ENCODE measurements around the gene PIGL. TPM values are rescaled to one million over a fixed set of nuclear protein-coding genes. Genes with fewer than 3 reads are reported as not detected.

Gene PIGL
- total and polyA plus RNA-seq, 2 of the 4 experiments (the other 2 are of a cell fraction), result 17.9 to 29.5 TPM

- H4K8ac ChIP-seq (ENCODE audit: low read depth in 2 of 2, low read length in 2 of 2), result no peak overlapping the region
- CTCF ChIA-PET, result no interaction called here
These were observed 26.2 kb upstream of the PIGL start for GRCh38 chr17:16190703-16191360.

More at GRCh38 chr17:16190703-16191360, 26.2 kb upstream of the PIGL start:
- no peak overlapping the region for H2BK20ac ChIP-seq (ENCODE audit: low read depth, low read length)
- TF ChIP-seq POLR2A (IDR thresholded peaks at IDR 0.05; ENCODE audit: low read depth, low read length) (no peak), CEBPB (IDR thresholded peaks at IDR 0.05; ENCODE audit: low read depth, low read length) (no peak), BHLHE40 (IDR thresholded peaks at IDR 0.05; ENCODE audit: low read depth, low read length) (no peak), CTCF (conservative IDR thresholded peaks at IDR 0.05; ENCODE audit: low read depth, low read length) (no peak), CHD1 (IDR thresholded peaks at IDR 0.05; ENCODE audit: low read depth, low read length) (no peak), RAD21 (IDR thresholded peaks at IDR 0.05; ENCODE audit: low read length) (no peak), NFE2L2 (IDR thresholded peaks at IDR 0.05; ENCODE audit: low read depth, low read length) (no peak), MAFK (IDR thresholded peaks at IDR 0.05; ENCODE audit: low read depth, low read length) (no peak), FOS (IDR thresholded peaks at IDR 0.05; ENCODE audit: low read depth, low read length) (no peak), RCOR1 (IDR thresholded peaks at IDR 0.05; ENCODE audit: insufficient replicate concordance, low read length) (no peak), MXI1 (IDR thresholded peaks at IDR 0.05; ENCODE audit: borderline replicate concordance, low read depth, low read length) (no peak), SMC3 (IDR thresholded peaks at IDR 0.05; ENCODE audit: low read depth, low read length) (no peak), RFX5 (IDR thresholded peaks at IDR 0.05; ENCODE audit: low read depth, low read length) (no peak), MAZ (IDR thresholded peaks at IDR 0.05; ENCODE audit: borderline replicate concordance, low read depth, low read length) (no peak)
- TF ChIP-seq, protein P1, sequence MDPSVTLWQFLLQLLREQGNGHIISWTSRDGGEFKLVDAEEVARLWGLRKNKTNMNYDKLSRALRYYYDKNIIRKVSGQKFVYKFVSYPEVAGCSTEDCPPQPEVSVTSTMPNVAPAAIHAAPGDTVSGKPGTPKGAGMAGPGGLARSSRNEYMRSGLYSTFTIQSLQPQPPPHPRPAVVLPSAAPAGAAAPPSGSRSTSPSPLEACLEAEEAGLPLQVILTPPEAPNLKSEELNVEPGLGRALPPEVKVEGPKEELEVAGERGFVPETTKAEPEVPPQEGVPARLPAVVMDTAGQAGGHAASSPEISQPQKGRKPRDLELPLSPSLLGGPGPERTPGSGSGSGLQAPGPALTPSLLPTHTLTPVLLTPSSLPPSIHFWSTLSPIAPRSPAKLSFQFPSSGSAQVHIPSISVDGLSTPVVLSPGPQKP (IDR thresholded peaks at IDR 0.05; ENCODE audit: borderline replicate concordance, low read depth, low read length), result no peak
- TF ChIP-seq, protein P2, sequence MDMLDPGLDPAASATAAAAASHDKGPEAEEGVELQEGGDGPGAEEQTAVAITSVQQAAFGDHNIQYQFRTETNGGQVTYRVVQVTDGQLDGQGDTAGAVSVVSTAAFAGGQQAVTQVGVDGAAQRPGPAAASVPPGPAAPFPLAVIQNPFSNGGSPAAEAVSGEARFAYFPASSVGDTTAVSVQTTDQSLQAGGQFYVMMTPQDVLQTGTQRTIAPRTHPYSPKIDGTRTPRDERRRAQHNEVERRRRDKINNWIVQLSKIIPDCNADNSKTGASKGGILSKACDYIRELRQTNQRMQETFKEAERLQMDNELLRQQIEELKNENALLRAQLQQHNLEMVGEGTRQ (IDR thresholded peaks at IDR 0.05; ENCODE audit: low read depth, low read length), result no peak
- H2AFZ ChIP-seq (replicated peaks; ENCODE audit: low read length, poor library complexity), result no peak overlapping the region
- H4K5ac ChIP-seq (ENCODE audit: low read depth, low read length), result no peak overlapping the region
- no peak overlapping the region; the same call in 1 of the 2 replicates for H3K23ac ChIP-seq (ENCODE audit: low read depth, low read length)
- H3K56ac ChIP-seq (ENCODE audit: extremely low read depth, insufficient read depth, low read length), result no peak overlapping the region
- H2AK5ac ChIP-seq (ENCODE audit: low read depth, low read length), result no peak overlapping the region
- POLR2A ChIA-PET (ENCODE audit: unreplicated experiment), result no interaction called here
- H3K4ac ChIP-seq (ENCODE audit: low read depth, low read length), result no peak overlapping the region
- WGBS, 2 experiments (ENCODE audit: extremely low coverage in 2 of 2, insufficient read length in 1 of 2), result no CpG with 5 or more reads among the region's 4 CpGs
- H2BK5ac ChIP-seq (ENCODE audit: low read depth, low read length, poor library complexity, severe bottlenecking), result no peak overlapping the region
- H3K14ac ChIP-seq (replicated peaks; ENCODE audit: low read depth, low read length), result no peak overlapping the region
- no peak overlapping the region for H3K4me3 ChIP-seq (ENCODE audit: insufficient read depth, low read depth, low read length)
- no peak overlapping the region for H3K4me2 ChIP-seq (ENCODE audit: low read depth, low read length)
- H4K20me1 ChIP-seq (ENCODE audit: insufficient read depth, low read length), result peaks cover 19% of the 10 kb centered on the region
- H3K27ac ChIP-seq (ENCODE audit: insufficient read depth, low read length), result no peak overlapping the region
- intact Hi-C loops (cut with micrococcal nuclease), result no loop called here
- H3K9ac ChIP-seq (ENCODE audit: low read depth, low read length), result no peak overlapping the region
- ATAC-seq (ENCODE audit: low read depth), result no peak
- in situ Hi-C loops (cut with MboI; ENCODE audit: low sequenced_read_pairs), result no loop called here
- H3K27me3 ChIP-seq (ENCODE audit: control insufficient read depth, insufficient read depth, low read length), result no peaks in the 10 kb centered on the region
- no peak overlapping the region for H2AK9ac ChIP-seq (replicated peaks; ENCODE audit: low read depth, low read length, poor library complexity)
- H3K36me3 ChIP-seq (ENCODE audit: control insufficient read depth, insufficient read depth, low read length), result peaks cover 22% of the 10 kb centered on the region
- no peaks in the 10 kb centered on the region; the same call in 1 of the 2 replicates for H3K9me1 ChIP-seq (ENCODE audit: insufficient read depth, low read length)
- no peak overlapping the region for H2BK120ac ChIP-seq (ENCODE audit: low read depth, low read length)
- no peak overlapping the region for H3K18ac ChIP-seq (ENCODE audit: low read depth, low read length)
- no peak overlapping the region for H4K91ac ChIP-seq (ENCODE audit: insufficient read depth, low read depth, low read length)
- H3K79me1 ChIP-seq (ENCODE audit: low read depth in 1 of 2, low read length in 2 of 2), result peaks cover 23 to 53% of the 10 kb centered on the region in 2 experiments
- H3K4me1 ChIP-seq (ENCODE audit: control insufficient read depth, insufficient read depth, low read length), result no peaks in the 10 kb centered on the region
- dilution Hi-C loops (cut with HindIII; ENCODE audit: low sequenced_read_pairs, unreplicated experiment), result no loop called here
- H2BK15ac ChIP-seq (ENCODE audit: low read depth, low read length), result no peak overlapping the region
- no peaks in the 10 kb centered on the region for H3K9me3 ChIP-seq (ENCODE audit: control insufficient read depth, insufficient read depth, low read length)
- no peak for DNase-seq
- no TSS peak for BruUV-seq (replicated peaks)
